ENCODE measurements around the gene ELMOD3.
"Not testable (repeated sequence)": the region's sequence is repeated elsewhere in the genome, so short reads cannot be mapped to it uniquely, and the experiment has no call there.

Gene ELMOD3

DNA sequence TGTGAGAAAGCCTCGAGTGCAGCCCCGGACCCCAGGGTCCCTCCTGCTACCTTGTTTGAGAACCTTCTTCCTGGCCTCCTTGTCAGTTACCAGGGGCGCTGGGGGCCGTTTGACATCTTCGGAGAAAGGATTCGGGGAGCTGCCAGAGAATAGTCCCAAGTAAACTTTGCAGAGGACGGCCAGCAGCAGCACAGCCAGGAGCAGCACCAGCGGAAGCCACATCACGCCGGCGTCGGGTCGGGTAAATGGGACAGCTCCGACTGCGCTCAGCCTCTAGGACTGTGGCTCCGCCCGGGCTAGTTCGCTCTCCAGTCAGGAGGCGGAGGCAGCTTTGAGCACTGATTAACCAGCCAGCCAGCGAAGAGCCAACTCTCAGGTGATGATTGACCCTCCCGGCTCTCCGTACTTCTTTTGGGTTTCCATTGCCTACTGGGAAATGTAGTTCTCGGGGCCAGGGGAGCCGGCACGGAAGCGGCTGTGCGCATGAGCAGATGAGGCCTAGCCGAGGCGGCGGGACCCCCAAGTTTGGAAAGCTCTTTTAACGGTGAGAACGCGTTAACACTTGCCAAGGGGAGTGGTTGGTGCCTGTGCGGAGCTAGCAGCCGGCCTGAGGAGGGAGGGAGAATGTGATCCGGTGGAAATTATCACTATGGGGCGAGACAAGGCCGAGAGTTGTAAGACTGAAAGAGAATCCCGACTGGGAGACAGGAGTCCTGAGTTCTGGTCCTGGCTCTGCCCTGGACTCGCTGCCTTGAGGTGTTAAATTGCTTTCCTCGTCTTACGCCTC lies at the start of gene ELMOD3, which contains the start of gene RETSAT:
ELMOD3 (plus strand) TSS at position 484 of the 787 bp plus-strand sequence. CDS start 2,430 bp downstream, outside the sequence.
RETSAT (minus strand) TSS at position 243 of the 787 bp plus-strand sequence; CDS start at position 222, 21 bp downstream.
- DNase-seq = peak; percentile 99

- DNase-seq = no peak
These were observed 47.1 kb upstream of the ELMOD3 start for GRCh38 chr2:85307527-85307897.

- DNase-seq = no peak
These were observed 46.4 kb upstream of the ELMOD3 start for GRCh38 chr2:85308201-85308600.

DNA sequence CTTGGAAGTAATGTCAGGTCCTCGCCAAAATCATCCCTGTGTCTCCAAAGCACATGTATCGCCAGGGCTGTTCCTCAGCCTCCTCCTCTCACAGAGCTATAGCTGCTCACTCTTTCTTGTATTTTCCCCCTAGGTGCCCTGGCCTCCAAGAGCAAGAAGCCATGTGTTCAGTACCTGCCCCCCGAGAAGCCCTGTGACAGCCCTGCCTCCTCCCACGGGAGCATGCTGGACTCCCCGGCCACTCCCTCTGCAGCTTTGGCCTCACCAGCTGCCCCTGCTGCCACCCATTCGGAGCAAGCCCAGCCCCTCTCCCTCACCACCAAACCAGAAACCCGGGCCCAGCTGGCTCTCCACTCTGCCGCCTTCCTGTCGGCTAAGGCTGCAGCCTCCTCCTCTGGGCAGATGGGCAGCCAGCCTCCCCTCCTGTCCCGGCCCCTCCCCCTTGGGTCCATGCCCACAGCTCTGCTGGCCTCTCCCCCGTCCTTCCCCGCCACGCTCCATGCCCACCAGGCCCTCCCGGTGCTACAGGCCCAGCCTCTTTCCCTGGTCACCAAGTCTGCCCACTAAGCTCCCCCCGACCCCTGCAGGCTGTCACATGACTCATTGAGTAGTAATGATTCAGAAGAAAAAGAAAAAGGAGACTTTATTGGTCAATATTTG lies 45.5 kb upstream of the ELMOD3 start:
- DNase-seq = peak; percentile 94

DNA sequence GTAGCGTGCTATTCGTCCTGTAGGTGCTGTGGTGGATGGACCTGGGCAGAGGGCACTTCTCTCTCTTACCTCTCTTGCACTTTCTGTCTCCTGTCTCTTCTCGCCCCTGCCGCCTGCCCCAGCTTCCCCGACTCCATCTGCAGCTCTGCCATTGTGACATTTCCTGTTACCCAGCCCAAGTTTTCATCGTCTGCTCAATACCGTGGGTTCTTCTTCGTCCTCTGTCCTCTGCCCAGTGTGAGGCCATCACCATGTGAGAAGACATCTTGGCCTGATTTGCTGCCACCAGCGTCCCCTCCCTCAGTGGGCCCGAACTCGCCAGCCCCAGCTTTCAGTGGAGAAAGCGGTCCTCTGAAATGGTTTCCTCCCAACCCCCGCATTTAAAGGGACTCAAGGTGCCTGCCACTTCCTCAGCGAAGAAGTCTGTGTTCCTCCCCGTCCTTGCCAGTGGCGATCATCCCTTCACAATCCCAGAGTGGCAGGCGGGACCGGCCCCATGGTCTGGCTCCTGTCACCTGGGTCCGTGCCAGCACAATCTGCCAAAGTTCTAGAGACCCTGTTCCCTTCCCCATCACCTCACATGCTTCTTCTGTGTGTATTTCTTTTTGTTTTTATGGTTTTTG lies 44.8 kb upstream of the ELMOD3 start:
- DNase-seq = no peak

DNA sequence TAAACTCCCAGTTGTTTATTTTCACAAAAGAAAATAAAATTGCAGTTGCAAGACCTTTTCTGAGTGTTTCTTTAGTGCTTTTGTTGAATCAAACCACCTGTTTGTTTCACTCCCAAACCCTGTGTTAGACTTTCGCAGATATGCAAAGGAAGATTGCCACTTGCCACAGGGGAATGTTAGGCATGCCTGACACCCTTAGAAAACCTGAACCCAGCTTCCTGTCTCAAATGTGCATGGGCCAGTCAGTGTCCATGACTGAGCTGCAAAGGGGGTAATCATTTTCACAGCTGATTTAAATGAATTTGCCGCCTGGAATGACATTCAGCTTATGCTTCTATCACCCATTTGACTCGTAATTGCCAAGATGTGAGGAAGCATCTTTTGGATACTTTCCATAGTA lies 44.2 kb upstream of the ELMOD3 start:
- DNase-seq = no peak

GRCh38 chr2:85312404-85312803 lies 42.2 kb upstream of the ELMOD3 start:
- no peak for DNase-seq

GRCh38 chr2:85314884-85315242 lies 39.7 kb upstream of the ELMOD3 start:
- no peak for DNase-seq

GRCh38 chr2:85315921-85316320 lies 38.6 kb upstream of the ELMOD3 start:
- DNase-seq = not testable (repeated sequence)

DNA sequence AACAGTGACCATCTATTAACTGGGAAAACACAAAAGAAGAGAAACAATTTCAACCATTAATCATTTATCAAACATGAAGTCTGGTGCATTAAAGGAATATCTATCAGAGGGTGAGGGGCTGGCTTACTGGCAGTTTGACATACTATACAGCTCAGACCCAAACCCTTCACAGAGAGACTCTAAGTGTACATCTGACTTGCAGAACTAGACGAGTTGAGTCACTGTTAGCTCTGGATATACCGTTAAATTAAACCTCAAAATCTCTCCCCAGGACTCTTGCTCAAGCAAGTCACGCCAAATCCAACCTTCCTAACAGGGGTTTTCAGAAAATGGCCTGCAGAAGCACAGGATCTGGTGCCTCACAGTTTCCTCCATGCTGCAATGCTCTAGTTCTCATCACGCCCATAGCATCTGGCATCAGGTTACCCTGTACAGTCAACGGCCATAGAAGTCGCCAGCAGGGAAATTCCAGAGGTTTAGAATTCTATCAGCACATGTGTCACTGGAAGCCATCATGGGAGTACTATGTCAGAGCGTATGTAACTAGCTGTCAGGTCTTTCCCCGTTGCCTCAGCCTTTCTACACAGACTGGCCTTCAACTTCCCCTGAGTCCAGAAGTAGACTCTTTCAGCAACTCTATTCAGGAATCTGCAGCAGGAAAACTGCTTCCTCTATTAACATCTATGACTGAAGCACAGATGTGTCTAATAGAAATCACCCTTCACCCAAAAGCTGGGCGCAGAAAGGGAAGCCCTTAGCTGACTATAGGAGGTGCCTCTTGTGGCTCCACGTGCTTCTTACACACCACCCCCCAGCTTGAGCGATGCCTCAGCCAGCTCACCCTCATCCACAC lies 36.1 kb upstream of the ELMOD3 start:
- DNase-seq = no peak

- DNase-seq = no peak
These were observed 34.8 kb upstream of the ELMOD3 start for GRCh38 chr2:85319796-85320195.

GRCh38 chr2:85323351-85323987 lies 31.1 kb upstream of the ELMOD3 start:
- no peak for DNase-seq

- DNase-seq = not testable (repeated sequence)
These were observed 30.6 kb upstream of the ELMOD3 start for GRCh38 chr2:85323988-85324367.

GRCh38 chr2:85324639-85325465 lies 29.7 kb upstream of the ELMOD3 start:
- no peak for DNase-seq

- DNase-seq = no peak
These were observed 29.1 kb upstream of the ELMOD3 start for GRCh38 chr2:85325466-85325811.

DNA sequence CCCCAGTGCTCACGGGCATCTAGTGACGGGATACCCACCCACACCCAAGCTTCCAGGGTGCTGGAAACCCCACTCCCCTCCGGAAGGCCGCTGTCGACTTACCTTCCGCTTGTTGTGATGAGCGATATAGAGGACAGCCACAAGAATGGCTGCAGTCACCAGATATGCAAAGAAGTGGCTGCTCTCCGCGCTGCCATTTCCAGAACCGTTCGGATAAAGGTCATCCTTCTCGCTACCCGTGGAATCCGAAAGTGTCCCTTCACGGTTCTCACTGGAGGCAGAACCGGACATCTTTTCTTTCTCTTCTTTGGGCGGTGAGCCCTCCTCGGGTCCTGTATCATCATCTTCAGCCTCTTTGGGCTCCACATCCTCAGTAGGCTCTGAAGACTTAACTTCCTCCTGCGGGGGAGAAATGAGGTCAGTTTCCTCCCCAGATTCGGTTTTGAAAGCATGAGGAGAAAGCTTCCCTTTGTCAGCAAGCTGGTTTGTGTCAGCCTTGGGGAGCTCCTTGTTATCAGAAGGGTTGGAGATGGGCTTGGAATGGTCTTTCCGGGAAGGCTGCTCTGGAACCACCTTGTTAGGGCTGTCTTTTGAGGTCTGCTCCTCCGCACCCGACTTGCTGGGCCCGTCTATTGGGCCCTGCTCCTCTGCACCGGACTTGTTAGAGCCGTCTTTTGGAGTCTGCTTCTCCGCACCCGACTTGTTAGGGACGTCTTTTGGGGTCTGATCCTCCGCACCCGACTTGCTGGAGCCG lies 28.0 kb upstream of the ELMOD3 start:
- DNase-seq = no peak

- DNase-seq = no peak
These were observed 27.3 kb upstream of the ELMOD3 start for GRCh38 chr2:85327160-85327821.

- peak; percentile 89 for DNase-seq
These were observed 26.5 kb upstream of the ELMOD3 start, which contains the start of gene TGOLN2 for GRCh38 chr2:85327822-85328617. TGOLN2 (minus strand) TSS chr2:85327989; CDS start chr2:85327962, 27 bp downstream.

- no peak for DNase-seq
These were observed 25.4 kb upstream of the ELMOD3 start for GRCh38 chr2:85329181-85329651.

All from DMS 273 treated with DMSO at 0.1 percent for 48 hours (cell line).